ENCODE data around the gene CTAGE1.
"Not testable (repeated sequence)": the region's sequence is repeated elsewhere in the genome, so short reads cannot be mapped to it uniquely, and the experiment has no call there.

Gene CTAGE1

GRCh38 chr18:22433956-22434355, 16.2 kb upstream of the CTAGE1 start:
- no peak for DNase-seq

DNA sequence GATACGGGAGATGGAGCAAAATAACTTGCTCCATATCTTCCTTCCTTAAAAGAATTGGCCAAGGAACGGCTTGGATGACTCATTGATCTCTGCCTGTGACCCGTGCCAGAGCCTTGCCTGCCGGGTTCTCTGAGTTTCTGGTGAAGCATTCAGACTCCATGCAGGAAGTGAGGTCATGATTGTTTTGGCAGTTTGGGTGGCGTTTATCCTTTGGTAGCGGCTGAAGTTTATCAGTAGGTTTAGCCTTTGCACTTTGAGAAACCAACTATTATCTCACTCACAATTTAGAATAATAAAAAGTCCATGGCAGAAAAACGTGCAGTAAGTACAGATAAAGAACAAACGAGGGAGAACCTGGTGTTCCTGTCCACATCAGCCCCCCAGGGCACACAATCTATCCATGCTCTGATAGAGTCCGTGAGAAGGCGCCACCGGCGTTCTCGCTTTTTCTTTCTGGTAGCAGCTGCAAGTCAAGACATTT, 15.0 kb upstream of the CTAGE1 start:
- no peak for DNase-seq

- DNase-seq: no peak
Measured at GRCh38 chr18:22429564-22429963, 11.8 kb upstream of the CTAGE1 start.

DNA sequence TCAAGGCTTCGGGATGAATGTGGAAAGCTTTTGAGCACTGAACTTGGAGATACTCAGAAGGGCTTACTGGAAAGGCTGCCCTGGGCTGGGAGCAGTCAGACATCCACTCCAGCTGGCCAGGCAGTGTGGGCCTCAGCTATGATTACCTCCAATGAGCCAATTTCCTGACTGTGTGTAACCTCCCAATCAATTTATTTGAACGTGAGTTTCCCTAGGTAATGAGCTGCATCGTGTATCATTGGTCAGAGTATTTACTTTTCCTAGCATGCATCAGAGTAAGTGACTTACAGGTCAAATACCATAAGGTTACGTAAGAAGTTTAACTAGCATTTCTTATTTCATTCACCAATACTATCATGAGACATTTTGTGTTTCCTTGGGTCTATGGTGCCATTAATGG, 11.0 kb upstream of the CTAGE1 start:
- no peak for DNase-seq

DNA sequence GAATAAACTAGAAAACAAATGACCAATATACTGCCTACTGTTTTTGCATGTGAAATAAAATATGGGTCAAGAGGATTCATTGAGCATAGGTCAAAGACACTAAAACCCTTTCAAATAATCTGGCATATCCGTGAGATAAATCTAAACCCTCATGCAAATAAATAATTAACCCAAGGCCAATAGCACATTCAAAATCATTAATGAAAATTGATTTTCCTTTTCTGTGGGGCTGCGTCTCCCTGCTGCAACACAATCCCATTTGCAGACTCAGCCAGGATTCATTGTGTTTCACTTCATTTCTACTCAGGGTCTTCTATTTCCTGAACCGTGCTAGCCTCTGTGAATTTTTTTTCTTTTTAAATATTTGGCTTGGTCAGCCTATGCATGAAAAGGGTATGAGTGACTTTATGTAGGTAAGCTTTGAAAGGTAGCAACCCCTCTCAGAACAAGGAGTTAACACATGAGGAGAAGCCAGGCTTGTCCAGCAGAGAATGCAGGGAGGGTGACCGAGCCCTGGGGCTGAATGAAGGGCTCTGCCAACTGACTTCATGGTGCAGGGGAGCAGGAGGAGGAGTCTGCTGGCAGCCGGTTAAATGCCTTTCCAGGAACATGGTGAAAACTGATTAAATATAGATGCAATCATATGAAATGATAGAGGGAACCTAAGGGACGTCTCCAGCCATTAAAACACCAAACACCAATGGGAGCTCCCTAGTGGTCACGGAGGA, 10.3 kb upstream of the CTAGE1 start:
- DNase-seq: no peak

DNA sequence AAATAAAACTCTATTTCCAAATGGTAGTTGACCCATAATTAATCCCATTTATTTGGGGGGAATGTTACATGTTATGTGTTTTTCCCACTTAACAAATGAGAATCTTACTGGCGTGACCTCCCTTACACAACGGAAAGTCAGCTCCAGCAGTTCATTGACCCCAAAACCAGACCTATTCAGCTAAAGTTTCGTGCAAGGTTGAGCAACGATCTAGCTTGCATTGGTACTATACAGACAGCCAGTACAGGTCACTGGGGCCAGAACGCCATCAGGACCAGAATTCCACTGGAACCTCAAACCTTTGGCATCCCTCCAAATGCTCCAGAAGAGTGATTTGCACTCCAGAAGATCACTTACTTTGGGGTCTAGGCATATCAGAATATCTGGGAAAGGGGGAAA, 6.8 kb upstream of the CTAGE1 start:
- DNase-seq: no peak

GRCh38 chr18:22423878-22424564, 6.3 kb upstream of the CTAGE1 start:
- DNase-seq: no peak

DNA sequence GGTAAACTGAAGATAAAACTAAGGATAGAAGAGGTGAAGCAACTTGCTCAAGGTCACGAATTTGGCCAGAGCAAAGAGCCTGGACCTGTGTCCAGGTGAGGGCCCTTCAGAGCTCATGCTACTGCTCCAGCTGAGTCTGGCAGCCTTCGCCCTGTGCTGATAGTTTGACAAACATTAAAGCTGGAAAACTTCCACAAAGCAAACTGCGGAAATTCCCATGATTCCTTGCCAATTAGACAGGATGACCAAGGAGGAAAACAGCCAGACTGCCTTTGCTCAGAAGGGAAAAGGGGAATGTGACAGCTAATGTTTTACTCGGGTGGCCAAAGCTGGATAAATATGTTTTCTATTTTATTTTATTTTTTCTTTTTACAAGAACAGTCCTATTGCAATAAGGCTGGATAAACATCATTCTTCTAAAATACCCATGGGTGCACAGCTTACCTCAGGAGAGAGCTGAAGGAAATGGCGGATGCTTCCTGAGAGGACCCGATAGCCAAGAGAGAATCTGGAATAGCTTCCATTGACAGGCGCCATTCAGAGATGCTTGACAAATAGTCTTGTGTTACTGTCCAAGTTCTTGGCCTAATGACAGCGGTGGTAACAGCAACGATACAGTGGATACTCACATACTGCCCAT, 5.3 kb upstream of the CTAGE1 start:
- DNase-seq: no peak

DNA sequence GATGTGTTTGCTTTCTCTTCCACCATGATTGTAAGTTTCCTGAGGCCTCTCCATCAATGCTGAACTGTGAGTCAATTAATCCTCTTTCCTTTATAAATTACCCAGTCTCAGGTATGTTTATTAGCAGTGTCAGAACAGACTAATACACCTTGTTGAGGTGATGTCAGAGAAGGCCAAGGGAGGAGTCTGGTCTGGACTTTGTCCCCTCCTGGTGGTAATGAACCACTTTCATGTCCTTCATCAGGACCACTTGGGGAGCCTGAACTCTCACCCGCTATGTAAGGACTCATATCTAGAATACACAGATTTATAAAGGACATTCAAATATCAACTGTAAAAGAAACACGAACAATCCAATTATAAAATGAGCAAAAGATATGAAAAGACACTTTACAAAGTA, 2.9 kb upstream of the CTAGE1 start:
- DNase-seq: no peak

DNA sequence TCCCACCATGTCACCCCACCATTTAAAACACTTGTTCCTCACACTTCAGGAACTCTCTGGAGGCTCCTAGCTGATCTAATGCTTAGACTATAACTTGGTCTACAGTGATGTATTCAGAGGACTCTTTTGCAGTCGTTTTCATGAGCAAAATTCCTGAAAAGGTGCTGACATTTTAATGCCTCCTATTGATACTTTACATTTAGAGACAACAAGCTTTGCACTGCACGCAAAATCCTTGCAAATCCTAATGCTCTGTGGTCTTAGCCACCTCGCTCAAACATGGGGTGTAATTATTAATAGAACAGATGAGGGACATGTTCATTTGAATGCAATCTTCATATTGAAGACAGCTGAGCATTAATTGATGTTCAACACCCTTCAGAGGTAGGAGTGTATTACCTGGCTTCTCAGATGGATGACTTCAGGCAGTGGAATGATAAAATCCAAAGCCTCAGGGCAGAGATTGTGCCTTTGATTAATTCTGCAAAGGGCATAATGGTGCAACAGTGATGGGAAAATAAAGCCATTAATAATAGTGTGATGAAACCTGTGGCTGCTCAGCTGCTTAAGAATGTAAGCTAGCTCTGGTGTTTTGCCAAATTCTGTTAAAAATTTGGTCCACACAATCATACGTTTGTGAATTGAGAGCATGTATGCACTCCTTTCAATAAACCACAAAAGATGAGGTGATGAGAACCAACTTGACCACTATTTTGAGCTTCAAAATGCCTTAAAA, 5.4 kb downstream of the CTAGE1 start:
- DNase-seq: no peak

GRCh38 chr18:22411446-22411845, 6.3 kb downstream of the CTAGE1 start:
- no peak for DNase-seq

DNA sequence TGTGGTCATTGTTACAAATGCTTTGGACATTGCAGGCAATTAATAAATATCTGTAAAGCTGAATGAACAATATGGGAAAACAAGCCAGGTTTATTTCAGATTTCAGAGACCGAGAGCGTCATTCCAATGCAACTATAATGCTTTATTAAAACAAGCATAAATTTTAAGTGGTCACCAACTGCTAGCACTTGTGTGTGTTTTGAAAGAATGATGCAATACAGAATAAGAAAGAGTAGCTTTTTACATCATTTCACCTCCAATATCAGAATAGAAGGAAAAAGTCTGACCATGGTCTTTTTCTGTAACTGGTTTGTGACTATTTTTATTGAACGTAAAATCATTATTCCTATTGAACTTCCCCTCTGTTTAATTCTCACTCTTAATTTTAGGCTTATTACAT, 7.6 kb downstream of the CTAGE1 start:
- DNase-seq: no peak

DNA sequence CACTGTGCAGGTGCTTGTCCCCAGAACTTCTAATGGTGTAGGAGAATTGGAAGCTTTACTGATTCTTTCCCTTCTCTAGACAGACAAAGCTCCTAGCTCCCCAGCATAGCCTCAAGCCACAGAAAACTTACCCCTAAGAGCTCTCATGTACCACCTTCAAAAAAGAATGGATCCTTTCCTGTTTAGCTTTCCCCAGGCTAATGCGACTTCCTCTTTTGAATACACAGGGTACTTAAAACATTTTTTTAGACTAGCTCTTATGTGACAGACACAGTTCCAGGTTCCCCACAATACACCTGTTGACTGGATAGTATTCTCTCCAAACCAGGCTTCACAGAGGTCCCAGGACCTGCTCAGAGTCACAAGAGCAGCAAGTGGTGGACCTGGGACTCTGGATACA, 8.3 kb downstream of the CTAGE1 start:
- DNase-seq: no peak

GRCh38 chr18:22408059-22408458, 9.7 kb downstream of the CTAGE1 start:
- no peak for DNase-seq

GRCh38 chr18:22405142-22405541, 12.6 kb downstream of the CTAGE1 start:
- DNase-seq: no peak

DNA sequence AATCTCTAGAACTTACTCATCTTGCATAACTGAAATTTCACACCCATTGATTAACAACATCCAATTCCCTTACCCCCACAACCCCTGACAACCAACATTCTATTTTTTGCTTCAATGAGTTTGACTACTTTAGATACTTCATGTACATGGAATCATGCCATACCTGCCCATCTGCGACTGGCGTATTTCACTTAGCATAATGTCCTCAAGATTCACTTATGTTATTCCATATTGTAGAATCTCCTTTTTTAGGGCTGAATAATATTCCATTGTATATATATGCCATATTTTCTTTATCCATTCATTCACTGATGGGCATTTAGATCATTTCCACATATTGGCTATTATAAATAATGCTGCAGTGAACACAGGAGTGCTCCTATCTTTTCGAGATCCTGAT, 13.8 kb downstream of the CTAGE1 start:
- DNase-seq: no peak

- no peak for DNase-seq
Measured at GRCh38 chr18:22399949-22400348, 17.8 kb downstream of the CTAGE1 start.

GRCh38 chr18:22398464-22398863, 19.3 kb downstream of the CTAGE1 start:
- no peak for DNase-seq

GRCh38 chr18:22394428-22394827, 23.3 kb downstream of the CTAGE1 start:
- DNase-seq: no peak

DNA sequence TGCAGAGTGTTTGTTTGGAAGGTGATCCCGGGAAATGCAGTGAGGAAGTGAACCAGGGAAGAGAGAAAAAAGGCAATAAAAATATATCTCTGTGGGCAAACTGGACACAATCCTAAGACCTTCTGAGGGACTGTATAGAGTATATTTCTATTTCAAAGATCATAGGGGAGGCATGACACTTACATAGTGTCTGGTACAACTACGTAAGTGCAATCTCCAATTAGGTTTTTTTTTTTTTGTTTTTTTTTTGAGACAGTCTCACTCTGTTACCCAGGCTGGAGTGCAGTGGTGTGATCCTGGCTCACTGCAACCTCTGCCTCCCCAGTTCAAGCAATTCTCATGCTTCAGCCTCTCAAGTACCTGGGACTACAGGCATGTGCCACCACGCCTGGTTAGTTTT, 24.6 kb downstream of the CTAGE1 start:
- DNase-seq: not testable (repeated sequence)

- DNase-seq: peak in 1 of 2 donors; percentile 1
Measured at GRCh38 chr18:22391407-22392345, 26.0 kb downstream of the CTAGE1 start.

DNA sequence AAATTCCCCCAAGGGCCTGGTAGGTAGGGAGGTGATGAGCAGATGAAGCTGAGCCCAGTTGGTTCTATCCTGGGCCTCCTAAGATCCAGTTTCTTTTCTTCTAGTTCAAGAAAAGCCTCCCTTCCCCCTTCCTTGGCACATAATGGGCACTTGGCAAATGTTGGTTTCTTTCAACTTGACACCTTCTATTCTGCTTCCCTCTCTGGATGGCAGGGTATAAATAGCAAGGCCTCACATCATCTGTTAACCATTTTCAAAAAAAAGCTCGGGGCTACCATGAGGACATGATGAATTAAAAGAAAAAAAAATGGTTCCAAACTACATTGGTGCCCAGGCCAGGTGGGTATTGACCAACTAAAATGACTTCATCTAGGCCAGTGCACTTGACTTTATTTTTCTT, 29.9 kb downstream of the CTAGE1 start:
- DNase-seq: no peak

All from inflammatory macrophage treated with lipopolysaccharide for 1 hour (primary cell).